ENCODE data around the gene CYP2W1.

Gene CYP2W1

DNA sequence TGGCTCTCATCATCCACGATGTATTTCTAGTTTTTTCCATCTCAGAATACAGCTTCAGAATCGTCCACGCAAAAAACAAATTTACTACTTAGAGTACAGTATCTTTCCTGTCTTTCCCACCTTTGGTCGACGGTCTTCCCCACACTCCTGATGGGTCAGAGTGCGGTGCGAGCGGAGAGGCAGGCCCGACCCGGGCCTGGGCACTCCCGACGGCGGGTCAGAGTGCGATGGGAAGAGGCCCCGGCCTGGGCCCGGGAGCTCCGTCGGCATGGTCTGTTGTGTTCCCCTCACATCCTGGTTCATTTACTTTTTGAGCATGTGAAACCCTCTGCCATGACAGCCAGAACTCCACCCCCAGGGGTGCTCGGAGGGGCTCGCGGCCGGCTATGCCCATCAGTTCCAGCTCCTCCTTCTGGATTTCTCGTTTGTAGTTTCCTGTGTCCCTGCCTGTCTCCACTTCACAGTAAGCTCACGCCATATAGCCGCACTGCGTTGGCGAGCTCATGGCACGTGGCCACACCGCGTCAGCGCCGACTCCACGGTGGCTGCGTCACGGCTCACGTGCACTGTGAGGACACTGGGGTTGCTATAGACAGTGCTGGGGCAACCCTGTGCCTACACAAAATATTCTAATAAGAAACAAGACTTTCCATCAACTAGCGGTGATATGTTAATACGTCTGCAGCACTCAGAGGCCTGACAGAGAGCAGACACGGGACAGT lies 15.5 kb upstream of the CYP2W1 start:
- no peaks in the 10 kb centered on the region for H3K9me3 ChIP-seq (ENCODE audit: control insufficient read depth in 2 of 2, low read length in 2 of 2)
- peaks cover 0 to 4% of the 10 kb centered on the region in 2 donors for H3K27me3 ChIP-seq (ENCODE audit: control insufficient read depth in 2 of 2, insufficient read depth in 2 of 2, low read length in 2 of 2)
- peaks cover 9 to 15% of the 10 kb centered on the region in 2 donors for H3K4me1 ChIP-seq (ENCODE audit: control insufficient read depth in 2 of 2, insufficient read depth in 2 of 2, low read length in 2 of 2)
- no peak overlapping the region for H3K27ac ChIP-seq (ENCODE audit: low read depth in 2 of 2, low read length in 2 of 2)
- H3K4me3 ChIP-seq (ENCODE audit: low read length in 2 of 2) = no peak overlapping the region
- H3K9ac ChIP-seq (ENCODE audit: low read depth in 1 of 2, low read length in 2 of 2) = no peak overlapping the region
- peaks cover 34 to 53% of the 10 kb centered on the region in 2 donors for H3K36me3 ChIP-seq (ENCODE audit: control insufficient read depth in 2 of 2, insufficient read depth in 2 of 2, low read length in 2 of 2)

DNA sequence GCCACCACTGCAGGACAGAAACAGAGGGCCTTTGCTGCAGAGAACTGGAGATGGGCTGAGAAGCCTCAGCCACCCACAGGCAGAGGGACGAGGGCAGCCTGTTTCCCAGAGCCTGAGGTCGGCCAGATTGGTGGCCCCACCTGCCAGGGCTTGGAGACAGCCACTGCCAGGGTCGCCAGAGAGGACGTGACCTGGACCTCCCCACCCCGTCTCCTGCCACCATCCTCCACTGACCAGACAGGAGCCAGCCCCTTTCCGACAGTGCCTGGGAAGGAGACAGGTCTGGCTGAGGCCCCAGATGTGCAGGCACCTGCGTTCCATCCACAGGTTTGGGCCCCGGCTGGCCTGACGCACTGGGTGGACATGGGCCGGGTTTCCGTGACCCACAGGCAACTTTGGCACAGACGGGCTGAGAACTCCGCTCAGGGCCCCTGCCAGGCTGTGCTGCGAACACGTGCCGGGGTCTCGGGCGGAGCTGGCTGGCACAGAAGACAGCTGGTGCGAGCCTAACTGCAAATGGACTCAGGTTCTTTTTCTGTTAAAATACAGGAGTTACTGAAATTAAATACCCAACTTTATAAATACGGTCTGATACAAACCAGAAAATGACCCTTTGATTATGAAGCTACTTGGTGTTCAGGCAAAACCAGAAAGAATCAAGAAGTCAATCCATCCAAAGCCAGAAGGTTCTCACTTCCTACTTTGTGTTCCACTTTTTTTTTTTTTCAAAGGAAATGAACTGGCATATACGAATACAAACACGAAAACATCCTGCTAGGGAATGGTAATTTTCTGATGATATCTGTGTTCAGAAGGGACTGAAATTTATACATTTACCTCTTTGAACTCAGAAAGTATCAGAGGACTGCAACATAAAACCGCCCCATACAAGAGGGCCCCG lies 14.5 kb upstream of the CYP2W1 start:
- no peaks in the 10 kb centered on the region for H3K9me3 ChIP-seq (ENCODE audit: control insufficient read depth in 2 of 2, low read length in 2 of 2)
- H3K36me3 ChIP-seq (ENCODE audit: control insufficient read depth in 2 of 2, insufficient read depth in 2 of 2, low read length in 2 of 2) = peaks cover 39 to 60% of the 10 kb centered on the region in 2 donors
- H3K4me1 ChIP-seq (ENCODE audit: control insufficient read depth in 2 of 2, insufficient read depth in 2 of 2, low read length in 2 of 2) = peaks cover 9 to 14% of the 10 kb centered on the region in 2 donors
- H3K27me3 ChIP-seq (ENCODE audit: control insufficient read depth in 2 of 2, insufficient read depth in 2 of 2, low read length in 2 of 2) = peaks cover 0 to 3% of the 10 kb centered on the region in 2 donors
- H3K4me3 ChIP-seq (ENCODE audit: low read length in 2 of 2) = no peak overlapping the region
- H3K27ac ChIP-seq (ENCODE audit: low read depth in 2 of 2, low read length in 2 of 2) = no peak overlapping the region
- H3K9ac ChIP-seq (ENCODE audit: low read depth in 1 of 2, low read length in 2 of 2) = no peak overlapping the region

- no peak overlapping the region for H3K4me3 ChIP-seq (ENCODE audit: low read length in 2 of 2)
- peaks cover 39 to 60% of the 10 kb centered on the region in 2 donors for H3K36me3 ChIP-seq (ENCODE audit: control insufficient read depth in 2 of 2, insufficient read depth in 2 of 2, low read length in 2 of 2)
- no peak overlapping the region for H3K9ac ChIP-seq (ENCODE audit: low read depth in 1 of 2, low read length in 2 of 2)
- H3K9me3 ChIP-seq (ENCODE audit: control insufficient read depth in 2 of 2, low read length in 2 of 2) = no peaks in the 10 kb centered on the region
- no peak overlapping the region for H3K27ac ChIP-seq (ENCODE audit: low read depth in 2 of 2, low read length in 2 of 2)
- no peaks in the 10 kb centered on the region for H3K27me3 ChIP-seq (ENCODE audit: control insufficient read depth in 2 of 2, insufficient read depth in 2 of 2, low read length in 2 of 2)
- H3K4me1 ChIP-seq (ENCODE audit: control insufficient read depth in 2 of 2, insufficient read depth in 2 of 2, low read length in 2 of 2) = peaks cover 12 to 14% of the 10 kb centered on the region in 2 donors
These were observed 13.6 kb upstream of the CYP2W1 start for GRCh38 chr7:969403-969802.

DNA sequence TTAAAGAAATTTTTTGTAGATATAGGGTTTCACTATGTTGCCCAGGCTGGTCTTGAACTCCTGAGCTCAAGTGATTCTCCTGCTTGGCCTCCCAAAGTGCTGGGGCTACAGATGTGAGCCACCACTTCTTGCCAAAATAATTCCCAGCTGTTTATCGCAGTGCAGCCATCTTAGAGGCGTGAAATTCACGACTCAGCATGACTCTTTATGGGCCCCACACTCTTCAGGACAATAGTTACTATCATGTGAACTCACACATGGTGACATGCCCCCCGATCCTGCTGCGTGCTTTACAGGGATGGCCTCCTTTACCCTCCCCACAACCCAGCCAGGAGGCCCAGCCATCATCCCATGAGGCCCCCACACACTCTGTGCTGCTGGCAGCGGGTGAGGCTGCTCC lies 12.2 kb upstream of the CYP2W1 start:
- H3K36me3 ChIP-seq (ENCODE audit: control insufficient read depth in 2 of 2, insufficient read depth in 2 of 2, low read length in 2 of 2) = peaks cover 39 to 60% of the 10 kb centered on the region in 2 donors
- H3K9me3 ChIP-seq (ENCODE audit: control insufficient read depth in 2 of 2, low read length in 2 of 2) = no peaks in the 10 kb centered on the region
- H3K4me1 ChIP-seq (ENCODE audit: control insufficient read depth in 2 of 2, insufficient read depth in 2 of 2, low read length in 2 of 2) = peaks cover 8 to 11% of the 10 kb centered on the region in 2 donors
- no peaks in the 10 kb centered on the region for H3K27me3 ChIP-seq (ENCODE audit: control insufficient read depth in 2 of 2, insufficient read depth in 2 of 2, low read length in 2 of 2)
- no peak overlapping the region for H3K9ac ChIP-seq (ENCODE audit: low read depth in 1 of 2, low read length in 2 of 2)
- no peak overlapping the region for H3K27ac ChIP-seq (ENCODE audit: low read depth in 2 of 2, low read length in 2 of 2)
- no peak overlapping the region for H3K4me3 ChIP-seq (ENCODE audit: low read length in 2 of 2)

DNA sequence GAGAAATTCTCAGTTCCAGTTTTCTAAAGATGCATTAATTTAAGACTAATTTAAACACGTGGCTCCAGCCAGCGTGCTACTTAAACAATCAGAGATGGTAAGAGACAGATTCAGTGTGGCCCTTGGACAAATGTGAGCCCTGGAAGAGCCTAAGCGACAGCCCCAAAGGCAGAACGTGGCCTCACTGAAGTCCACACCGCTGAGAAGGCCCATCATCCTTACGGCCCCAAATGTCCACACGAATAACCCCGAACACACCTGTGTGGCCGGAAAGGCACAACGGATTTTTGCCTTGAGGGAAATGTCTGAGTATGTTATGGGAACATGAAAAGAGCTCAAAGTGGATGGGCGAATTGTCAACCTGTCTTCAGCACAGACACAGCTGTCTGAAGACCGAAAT lies 10.9 kb upstream of the CYP2W1 start:
- H3K36me3 ChIP-seq (ENCODE audit: control insufficient read depth in 2 of 2, insufficient read depth in 2 of 2, low read length in 2 of 2) = peaks cover 37 to 53% of the 10 kb centered on the region in 2 donors
- no peak overlapping the region for H3K4me3 ChIP-seq (ENCODE audit: low read length in 2 of 2)
- peaks cover 21 to 23% of the 10 kb centered on the region in 2 donors for H3K4me1 ChIP-seq (ENCODE audit: control insufficient read depth in 2 of 2, insufficient read depth in 2 of 2, low read length in 2 of 2)
- no peak overlapping the region for H3K27ac ChIP-seq (ENCODE audit: low read depth in 2 of 2, low read length in 2 of 2)
- H3K9me3 ChIP-seq (ENCODE audit: control insufficient read depth in 2 of 2, low read length in 2 of 2) = no peaks in the 10 kb centered on the region
- no peaks in the 10 kb centered on the region for H3K27me3 ChIP-seq (ENCODE audit: control insufficient read depth in 2 of 2, insufficient read depth in 2 of 2, low read length in 2 of 2)
- no peak overlapping the region for H3K9ac ChIP-seq (ENCODE audit: low read depth in 1 of 2, low read length in 2 of 2)

DNA sequence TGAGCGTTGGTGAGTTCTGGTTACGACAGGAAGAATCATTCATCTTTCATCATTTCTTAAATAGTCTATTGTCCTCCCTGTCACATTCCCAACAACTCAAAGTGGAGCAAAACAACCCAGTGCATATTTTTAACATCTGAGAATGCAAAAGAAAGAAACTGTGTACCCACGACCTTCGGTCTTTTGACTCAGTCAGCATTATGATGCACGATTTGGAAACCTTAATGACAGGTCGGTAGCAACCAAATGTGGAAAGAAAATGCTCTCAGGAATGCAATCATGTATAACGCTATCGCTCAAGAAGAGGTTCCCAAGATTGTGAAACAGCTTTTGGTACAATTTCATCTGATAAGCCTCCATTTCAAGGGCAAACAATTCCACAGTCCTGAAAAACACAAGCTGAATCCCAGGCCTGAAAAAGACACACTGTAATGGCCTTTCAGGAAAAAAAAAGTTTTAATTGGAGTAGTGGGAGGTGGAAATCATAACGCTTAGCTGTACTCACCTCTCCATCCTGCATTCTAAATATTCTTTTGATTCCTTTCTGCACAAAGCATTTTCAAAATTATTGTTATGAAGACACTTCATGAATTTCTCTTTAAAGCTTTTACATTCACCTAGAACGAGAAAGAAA lies 10.2 kb upstream of the CYP2W1 start:
- H3K4me3 ChIP-seq (ENCODE audit: low read length in 2 of 2) = no peak overlapping the region
- no peaks in the 10 kb centered on the region for H3K27me3 ChIP-seq (ENCODE audit: control insufficient read depth in 2 of 2, insufficient read depth in 2 of 2, low read length in 2 of 2)
- peaks cover 33 to 46% of the 10 kb centered on the region in 2 donors for H3K36me3 ChIP-seq (ENCODE audit: control insufficient read depth in 2 of 2, insufficient read depth in 2 of 2, low read length in 2 of 2)
- no peak overlapping the region for H3K27ac ChIP-seq (ENCODE audit: low read depth in 2 of 2, low read length in 2 of 2)
- peaks cover 28 to 29% of the 10 kb centered on the region in 2 donors for H3K4me1 ChIP-seq (ENCODE audit: control insufficient read depth in 2 of 2, insufficient read depth in 2 of 2, low read length in 2 of 2)
- no peaks in the 10 kb centered on the region for H3K9me3 ChIP-seq (ENCODE audit: control insufficient read depth in 2 of 2, low read length in 2 of 2)
- no peak overlapping the region for H3K9ac ChIP-seq (ENCODE audit: low read depth in 1 of 2, low read length in 2 of 2)

- H3K36me3 ChIP-seq (ENCODE audit: control insufficient read depth in 2 of 2, insufficient read depth in 2 of 2, low read length in 2 of 2) = peaks cover 27 to 41% of the 10 kb centered on the region in 2 donors
- no peaks in the 10 kb centered on the region for H3K9me3 ChIP-seq (ENCODE audit: control insufficient read depth in 2 of 2, low read length in 2 of 2)
- H3K4me3 ChIP-seq (ENCODE audit: low read length in 2 of 2) = no peak overlapping the region
- H3K4me1 ChIP-seq (ENCODE audit: control insufficient read depth in 2 of 2, insufficient read depth in 2 of 2, low read length in 2 of 2) = peaks cover 33 to 34% of the 10 kb centered on the region in 2 donors
- no peaks in the 10 kb centered on the region for H3K27me3 ChIP-seq (ENCODE audit: control insufficient read depth in 2 of 2, insufficient read depth in 2 of 2, low read length in 2 of 2)
- no peak overlapping the region for H3K27ac ChIP-seq (ENCODE audit: low read depth in 2 of 2, low read length in 2 of 2)
- no peak overlapping the region for H3K9ac ChIP-seq (ENCODE audit: low read depth in 1 of 2, low read length in 2 of 2)
These were observed 9.7 kb upstream of the CYP2W1 start for GRCh38 chr7:973312-973711.

DNA sequence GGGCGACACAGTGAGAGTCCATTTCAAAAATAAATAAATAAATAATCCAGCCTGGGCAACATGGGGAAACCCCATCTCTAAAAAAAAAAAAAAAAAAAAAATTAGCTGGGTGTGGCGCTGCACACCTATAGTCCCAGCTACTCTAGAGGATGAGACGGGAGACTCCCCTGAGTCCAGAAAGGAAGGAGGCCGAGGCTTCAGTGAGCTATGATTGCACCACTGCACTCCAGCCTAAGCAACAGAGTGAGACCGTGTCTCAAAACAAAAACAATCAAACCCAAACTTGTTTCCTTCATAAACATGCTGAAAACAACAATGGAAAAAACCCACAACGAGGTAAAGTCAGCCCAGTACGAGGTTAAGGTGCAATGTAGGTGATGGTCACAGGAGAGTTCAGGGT lies 8.8 kb upstream of the CYP2W1 start:
- no peaks in the 10 kb centered on the region for H3K9me3 ChIP-seq (ENCODE audit: control insufficient read depth in 2 of 2, low read length in 2 of 2)
- peak overlapping the region; percentile 85 to 89 for H3K9ac ChIP-seq (ENCODE audit: low read depth in 1 of 2, low read length in 2 of 2)
- H3K36me3 ChIP-seq (ENCODE audit: control insufficient read depth in 2 of 2, insufficient read depth in 2 of 2, low read length in 2 of 2) = peaks cover 25 to 33% of the 10 kb centered on the region in 2 donors
- H3K27ac ChIP-seq (ENCODE audit: low read depth in 2 of 2, low read length in 2 of 2) = peak overlapping the region in 1 of 2 donors; percentile 97
- H3K4me3 ChIP-seq (ENCODE audit: low read length in 2 of 2) = peak overlapping the region; percentile 77 to 81
- no peaks in the 10 kb centered on the region for H3K27me3 ChIP-seq (ENCODE audit: control insufficient read depth in 2 of 2, insufficient read depth in 2 of 2, low read length in 2 of 2)
- peaks cover 37 to 38% of the 10 kb centered on the region in 2 donors for H3K4me1 ChIP-seq (ENCODE audit: control insufficient read depth in 2 of 2, insufficient read depth in 2 of 2, low read length in 2 of 2)

DNA sequence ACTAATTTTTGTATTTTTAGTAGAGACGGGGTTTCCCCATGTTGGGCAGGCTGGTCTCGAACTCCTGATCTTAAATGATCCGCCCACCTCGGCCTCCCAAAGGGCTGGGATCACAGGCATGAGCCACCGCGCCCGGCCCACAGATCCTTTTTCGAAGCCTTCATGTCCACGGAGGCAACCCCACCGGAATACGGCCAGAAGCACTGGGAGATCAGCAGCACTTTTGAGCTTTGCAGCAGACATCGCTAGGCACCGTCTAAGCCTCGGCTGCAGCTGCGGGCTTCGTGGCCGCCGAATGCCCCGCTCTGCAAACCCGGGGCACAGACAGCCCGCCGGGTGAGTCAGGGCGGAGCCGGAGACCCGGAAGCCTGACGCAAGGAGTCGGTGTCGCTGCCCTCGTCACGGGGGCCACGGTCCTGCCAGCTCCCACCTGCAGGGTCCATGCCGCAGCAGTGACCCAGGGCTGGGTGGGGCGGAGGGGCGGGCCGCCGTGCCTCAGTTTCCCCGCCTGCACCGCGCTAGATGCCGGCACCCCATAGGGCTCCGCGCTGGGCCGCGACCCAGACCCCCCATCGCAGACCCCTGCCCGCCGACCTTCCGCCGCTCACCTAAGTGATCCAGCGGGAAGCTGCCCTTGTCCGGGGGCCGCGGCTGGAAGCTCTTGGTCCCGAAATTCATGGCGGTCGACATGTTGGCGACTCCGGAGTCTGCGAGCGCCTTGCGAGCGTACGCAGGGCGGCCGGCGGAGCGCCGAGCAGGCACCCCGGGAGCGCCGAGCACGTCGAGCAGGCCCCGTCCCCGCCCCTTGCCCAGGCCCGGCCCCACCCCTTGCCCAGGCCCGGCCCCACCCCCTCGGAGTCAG lies 7.9 kb upstream of the CYP2W1 start, which contains the start of gene COX19:
Gene COX19 (minus strand): TSS at position 730 of the 862 bp plus-strand sequence. CDS start 40 bp downstream, at position 690.
- peak within 1 kb of the TSS; percentile 85 to 89 for H3K9ac ChIP-seq (ENCODE audit: low read depth in 1 of 2, low read length in 2 of 2)
- peak within 1 kb of the TSS; percentile 77 to 81 for H3K4me3 ChIP-seq (ENCODE audit: low read length in 2 of 2)
- peaks cover 16 to 25% of the 10 kb centered on the region in 2 donors for H3K36me3 ChIP-seq (ENCODE audit: control insufficient read depth in 2 of 2, insufficient read depth in 2 of 2, low read length in 2 of 2)
- peak within 1 kb of the TSS; percentile 96 to 97 for H3K27ac ChIP-seq (ENCODE audit: low read depth in 2 of 2, low read length in 2 of 2)
- H3K4me1 ChIP-seq (ENCODE audit: control insufficient read depth in 2 of 2, insufficient read depth in 2 of 2, low read length in 2 of 2) = peaks cover 38% of the 10 kb centered on the region in 2 donors
- no peaks in the 10 kb centered on the region for H3K27me3 ChIP-seq (ENCODE audit: control insufficient read depth in 2 of 2, insufficient read depth in 2 of 2, low read length in 2 of 2)
- no peaks in the 10 kb centered on the region for H3K9me3 ChIP-seq (ENCODE audit: control insufficient read depth in 2 of 2, low read length in 2 of 2)
